Endothelial cell of umbilical vein (primary cell): ENCODE results near the gene ARMC7. TPM values are rescaled to one million over a fixed set of nuclear protein-coding genes. Genes with fewer than 3 reads are reported as not detected.
"Not testable (repeated sequence)": the region's sequence is repeated elsewhere in the genome, so short reads cannot be mapped to it uniquely, and the experiment has no call there.

Source experiments
- BruUV-seq: library from RNA; stranded (reverse); fragments of 400-500 nt; replicated peaks from 2 replicates; lab custom pipeline; 2021; lab: Mats Ljungman, UMichigan
- CTCF ChIA-PET: fragments of 300-600, 350-600 bp; sonication (Branson Sonifier 250); formaldehyde crosslinking; loops from one replicate; lab custom pipeline; 2021; ENCODE audit warnings: antibody characterized with exemption, inconsistent platforms; lab: Charles Lee
- POLR2A ChIA-PET: fragments of 300-600, 350-600 bp; sonication (Branson Sonifier 250); formaldehyde crosslinking; loops from one replicate; lab custom pipeline; 2021; ENCODE audit warnings: antibody characterized with exemption, inconsistent platforms; lab: Charles Lee
- DNase-seq: peaks from one replicate; pipeline ENCODE4 v3.0.0-alpha.2; 2011; ENCODE audit warnings: low read depth, low spot score
- FAIRE-seq: peaks from 2 replicates; lab custom pipeline; 2011; peaks lifted over from hg19 to GRCh38; lab: Jason Lieb, UNC
- H2AFZ ChIP-seq: 2 replicates; pipeline ENCODE4 v1.6.0; 2012; ENCODE audit warnings: low read depth, low read length, control low read depth, inconsistent platforms
- H3K27ac ChIP-seq: 2 replicates; pipeline ENCODE4 v1.5.1; 2011; ENCODE audit warnings: low read depth, mild to moderate bottlenecking, control low read depth, low read length, moderate library complexity; ENCODE audit not compliant: insufficient read depth
- H3K27me3 ChIP-seq, 2 experiments: 2 replicates each; pipeline versions ENCODE4 v1.6.0 to v1.6.1; 2011; ENCODE audit warnings: low read length in 2 of 2, mixed read lengths in 1 of 2; ENCODE audit not compliant: control insufficient read depth in 2 of 2, insufficient read depth in 2 of 2
- H3K36me3 ChIP-seq, 2 experiments: 2 replicates in 1 of 2; 3 replicates in 1 of 2; pipeline ENCODE4 v1.5.1; 2011; ENCODE audit warnings: low read length in 2 of 2, mild to moderate bottlenecking in 1 of 2, moderate library complexity in 1 of 2; ENCODE audit not compliant: control insufficient read depth in 2 of 2, insufficient read depth in 2 of 2; ENCODE audit errors: extremely low read depth in 1 of 2
- H3K4me1 ChIP-seq: 3 replicates; pipeline ENCODE4 v1.5.1; 2011; ENCODE audit warnings: mild to moderate bottlenecking, low read length; ENCODE audit not compliant: control insufficient read depth, insufficient read depth; ENCODE audit errors: extremely low read depth
- H3K4me2 ChIP-seq: 2 replicates; pipeline ENCODE4 v1.6.1; 2011; ENCODE audit warnings: low read length, control low read depth, mixed read lengths; ENCODE audit not compliant: insufficient read depth
- H3K4me3 ChIP-seq, 3 experiments: fragments of 200-600 bp in 1 of 3; sonication (generic), shearing (Covaris generic) in 1 of 3; replicated peaks in 1 of 3; 2 replicates each; pipeline ENCODE4 v1.5.1; 2011 to 2016; ENCODE audit warnings: control low read depth in 3 of 3, low read length in 3 of 3, mild to moderate bottlenecking in 2 of 3, inconsistent platforms in 1 of 3, low read depth in 1 of 3, moderate library complexity in 1 of 3; ENCODE audit not compliant: insufficient read depth in 1 of 3
- H3K79me2 ChIP-seq: 2 replicates; pipeline ENCODE4 v1.6.0; 2012; ENCODE audit warnings: low read length, inconsistent platforms; ENCODE audit not compliant: control insufficient read depth, insufficient read depth
- H3K9ac ChIP-seq: replicated peaks from 2 replicates; pipeline ENCODE3; 2011; ENCODE audit warnings: low read length, control low read depth; ENCODE audit not compliant: insufficient read depth; ENCODE audit errors: extremely low read depth
- H3K9me1 ChIP-seq: replicated peaks from 3 replicates; pipeline ENCODE4 v1.6.0; 2011; ENCODE audit warnings: mild to moderate bottlenecking, low read length; ENCODE audit not compliant: control insufficient read depth, insufficient read depth; ENCODE audit errors: extremely low read depth
- H3K9me3 ChIP-seq: replicated peaks from 2 replicates; pipeline ENCODE4 v1.5.1; 2012; ENCODE audit warnings: low read length, inconsistent platforms; ENCODE audit not compliant: control insufficient read depth, insufficient read depth
- H4K20me1 ChIP-seq: replicated peaks from 2 replicates; pipeline ENCODE3; 2011; ENCODE audit warnings: mild to moderate bottlenecking, low read length; ENCODE audit not compliant: control insufficient read depth, insufficient read depth; ENCODE audit errors: extremely low read depth
- CTCF ChIP-seq, 2 donors: IDR thresholded peaks; 1 replicate in 1 of 2; 2 replicates in 1 of 2; pipeline ENCODE4 v1.5.1; 2011; ENCODE audit warnings: low read length in 2 of 2, mild to moderate bottlenecking in 2 of 2, moderate library complexity in 2 of 2, control low read depth in 1 of 2, inconsistent platforms in 1 of 2, low read depth in 1 of 2; ENCODE audit not compliant: insufficient read depth in 1 of 2; ENCODE audit errors: extremely low read depth in 1 of 2
- EZH2 ChIP-seq: IDR thresholded peaks from 2 replicates; pipeline ENCODE4 v1.6.1; 2012; ENCODE audit warnings: borderline replicate concordance, low read depth, mild to moderate bottlenecking, moderate library complexity, low read length, inconsistent platforms; ENCODE audit not compliant: severe bottlenecking
- FOS ChIP-seq: IDR thresholded peaks from 2 replicates; pipeline ENCODE4 v1.6.1; 2011; ENCODE audit warnings: mild to moderate bottlenecking, low read length, moderate library complexity, borderline replicate concordance; ENCODE audit not compliant: insufficient read depth
- JUN ChIP-seq: IDR thresholded peaks from 2 replicates; pipeline ENCODE4 v1.6.1; 2011; ENCODE audit warnings: borderline replicate concordance, low read depth; ENCODE audit not compliant: insufficient read length, insufficient read depth
- MYC ChIP-seq: IDR thresholded peaks from one replicate; pipeline ENCODE4 v1.6.1; 2011; ENCODE audit warnings: mild to moderate bottlenecking, low read depth, low read length
- POLR2A ChIP-seq: IDR thresholded peaks from 2 replicates; pipeline ENCODE4 v1.6.1; 2012; ENCODE audit warnings: low read depth, mild to moderate bottlenecking, control low read depth, low read length
- dilution Hi-C: fragments of 300-500 bp; cut with MboI; formaldehyde crosslinking; loops from one replicate; pipeline ENCODE4 v1.15.0; 2019; ENCODE audit warnings: low sequenced_read_pairs; ENCODE audit not compliant: extremely low pct_ligation_motif_present
- intact Hi-C: fragments of 100-400 bp; cut with micrococcal nuclease; formaldehyde crosslinking; loops from one replicate; pipeline ENCODE4 v1.10.0; 2022
- polyA plus RNA-seq, 4 experiments: library from polyadenylated mRNA; depleted of rRNA in 3 of 4; stranded (reverse) in 3 of 4; unstranded in 1 of 4; fragments of >200 nt; gene quantifications; 2 replicates each; pipeline versions ENCODE4 v1.2.1 to v1.2.3, GENCODE V29; 2011 to 2012; ENCODE audit warnings: missing spikeins in 1 of 4
- total RNA-seq: library from RNA; stranded (reverse); gene quantifications from 2 replicates; pipeline ENCODE4 v1.2.3, GENCODE V29; 2021

ARMC7 gene
- total and polyA plus RNA-seq, 2 donors (not counting 3 experiments of a cell fraction or from before 2014, with no cell fraction given) = 11.8 to 15.7 TPM

DNA sequence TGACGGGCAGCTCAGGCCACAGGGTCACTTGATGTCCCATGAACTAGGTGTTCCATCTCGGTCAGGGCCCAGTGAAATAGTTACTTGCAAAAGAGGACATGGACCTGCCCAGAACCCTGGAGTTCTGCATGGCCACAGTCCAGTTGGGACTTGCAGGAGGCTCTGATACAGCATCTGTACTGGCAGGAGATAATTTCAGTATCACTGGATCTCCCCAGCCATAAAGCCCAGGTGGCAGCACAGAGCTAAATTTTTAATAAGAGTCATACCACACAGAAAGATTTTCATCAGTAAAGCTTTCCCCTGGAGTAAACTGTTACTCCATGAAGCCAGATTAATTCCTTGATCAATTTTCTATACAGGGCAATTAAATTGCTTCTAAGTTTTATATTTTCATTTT, 40.0 kb upstream of the ARMC7 start:
- Histone ChIP-seq H3K9me1 (no peaks in the 10 kb centered on the region), H3K4me1 (peaks cover 6% of the 10 kb centered on the region), H3K36me3 (peaks cover 0 to under 1% of the 10 kb centered on the region in 2 experiments), H3K79me2 (no peaks in the 10 kb centered on the region), H3K27me3 (no peaks in the 10 kb centered on the region), H3K27ac (no peak overlapping the region), H3K9ac (no peak overlapping the region), H3K4me3 (no peak overlapping the region), H3K9me3 (no peaks in the 10 kb centered on the region), H2AFZ (no peak overlapping the region), H4K20me1 (no peaks in the 10 kb centered on the region), H3K4me2 (no peak overlapping the region)
- dilution Hi-C loops (no loop called here), intact Hi-C loops (no loop called here)
- peak in 1 of 2 donors; percentile 23 for TF ChIP-seq CTCF (IDR thresholded peaks at IDR 0.05; ENCODE audit: extremely low read depth in 1 of 2, insufficient read depth in 1 of 2, low read depth in 1 of 2, low read length in 2 of 2)
- TF ChIP-seq POLR2A = no peak
- no peak for TF ChIP-seq EZH2
- TF ChIP-seq JUN = no peak
- TF ChIP-seq MYC = no peak
- TF ChIP-seq FOS = no peak
- ChIA-PET CTCF (interaction anchor here (0.8 to 3.9 kb wide), 23 partner anchors 9 to 201 kb away, joined by 3 to 74 read pairs (median 5); partner anchors contain the start of genes ARMC7, MIF4GD and SLC16A5), POLR2A (interaction anchor here (1.2 kb wide), 1 partner anchor 132 kb away, joined by 3 read pairs; no protein-coding TSS in a partner anchor)
- DNase-seq (peak; percentile 45), FAIRE-seq (peak; percentile 60)
- no TSS peak for BruUV-seq

DNA sequence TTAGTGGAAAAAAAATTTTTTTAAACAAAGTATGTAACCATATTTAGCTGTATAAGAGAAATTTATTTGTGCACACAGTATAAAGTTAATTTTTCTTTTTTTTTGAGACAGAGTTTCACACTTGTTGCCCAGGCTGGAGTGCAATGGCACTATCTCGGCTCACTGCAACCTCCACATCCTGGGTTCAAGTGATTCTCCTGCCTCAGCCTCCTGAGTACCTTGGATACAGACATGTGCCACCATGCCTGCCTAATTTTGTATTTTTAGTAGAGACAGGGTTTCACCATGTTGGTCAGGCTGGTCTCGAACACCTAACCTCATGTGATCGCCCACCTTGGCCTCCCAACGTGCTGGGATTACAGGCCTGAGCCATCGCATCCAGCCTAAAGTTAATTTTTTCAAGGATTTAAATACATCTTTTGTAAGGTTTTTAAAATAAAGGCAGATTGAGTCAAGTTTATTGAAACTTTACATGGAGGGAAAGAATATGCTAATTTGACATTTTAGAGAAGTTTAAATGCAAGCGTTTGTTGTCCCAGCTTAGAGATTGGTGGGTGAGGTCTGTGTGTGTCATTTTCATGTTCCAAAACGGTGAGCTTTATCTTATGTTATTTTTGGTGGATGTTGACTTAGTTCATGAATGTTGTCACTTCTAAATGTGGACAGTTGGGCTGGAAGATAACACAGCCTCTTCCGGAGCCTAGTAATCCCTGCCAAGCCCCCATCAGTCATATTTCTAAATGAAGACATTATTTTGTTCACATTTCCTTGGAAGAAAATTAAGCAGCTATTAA, 38.1 kb upstream of the ARMC7 start:
- intact Hi-C loops, H3K79me2 ChIP-seq, H2AFZ ChIP-seq, H3K36me3 ChIP-seq, DNase-seq, H3K9me1 ChIP-seq, H3K9ac ChIP-seq, FAIRE-seq, H3K27me3 ChIP-seq, H3K9me3 ChIP-seq, BruUV-seq, H4K20me1 ChIP-seq, H3K27ac ChIP-seq, H3K4me3 ChIP-seq, dilution Hi-C loops, H3K4me2 ChIP-seq, H3K4me1 ChIP-seq, POLR2A ChIA-PET: not testable (repeated sequence)
- CTCF ChIA-PET = interaction anchor here (0.8 to 3.3 kb wide), 5 partner anchors 11 to 104 kb away, joined by 3 to 74 read pairs (median 13); no protein-coding TSS in a partner anchor

DNA sequence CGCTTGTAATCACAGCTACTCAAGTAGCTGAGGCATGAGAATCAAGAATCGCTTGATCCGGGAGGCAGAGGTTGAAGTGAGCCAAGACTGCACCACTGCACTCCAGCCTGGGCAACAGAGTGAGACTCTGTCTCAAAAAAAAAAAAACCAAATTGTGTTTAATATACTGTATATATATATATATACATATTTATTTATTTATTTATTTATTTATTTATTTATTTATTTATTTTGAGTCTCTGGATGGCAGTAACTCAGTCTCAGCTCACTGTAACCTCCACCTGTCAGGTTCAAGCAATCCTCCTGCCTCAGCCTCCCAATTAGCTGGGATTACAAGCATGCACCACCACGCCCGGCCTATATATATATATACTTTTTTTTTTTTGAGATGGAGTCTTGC, 36.9 kb upstream of the ARMC7 start:
- H3K27ac ChIP-seq, dilution Hi-C loops, DNase-seq, POLR2A ChIA-PET, H3K9ac ChIP-seq, H4K20me1 ChIP-seq, H3K27me3 ChIP-seq, H3K79me2 ChIP-seq, intact Hi-C loops, H3K9me1 ChIP-seq, FAIRE-seq, H3K4me1 ChIP-seq, H3K9me3 ChIP-seq, BruUV-seq, H2AFZ ChIP-seq, H3K36me3 ChIP-seq, H3K4me2 ChIP-seq, H3K4me3 ChIP-seq: not testable (repeated sequence)
- CTCF ChIA-PET = interaction anchor here (0.9 to 3.0 kb wide), 5 partner anchors 12 to 167 kb away, joined by 3 to 13 read pairs (median 3); no protein-coding TSS in a partner anchor
